Parathyroid adenoma (tissue), 2 donors: ENCODE data around the gene UTY.

ENCODE experiments used
- H2AFZ ChIP-seq: fragments of 300-600 bp; sonication (generic); one replicate; pipeline ENCODE4 v1.7.0; 2017; ENCODE audit warnings: antibody characterized with exemption, mild to moderate bottlenecking
- H3K27ac ChIP-seq: fragments of 300-600 bp; sonication (generic); one replicate; pipeline ENCODE4 v1.7.0; 2017
- H3K27me3 ChIP-seq: fragments of 300-600 bp; sonication (generic); one replicate; pipeline ENCODE4 v1.7.0; 2017; ENCODE audit warnings: low read length; ENCODE audit not compliant: control insufficient read depth, insufficient read depth
- H3K36me3 ChIP-seq: fragments of 300-600 bp; sonication (generic); one replicate; pipeline ENCODE4 v1.7.0; 2017; ENCODE audit warnings: low read length; ENCODE audit not compliant: control insufficient read depth, insufficient read depth
- H3K4me1 ChIP-seq: fragments of 300-600 bp; sonication (generic); one replicate; pipeline ENCODE4 v1.7.0; 2017; ENCODE audit warnings: control low read depth
- H3K4me2 ChIP-seq: fragments of 300-600 bp; sonication (generic); one replicate; pipeline ENCODE4 v1.7.0; 2017; ENCODE audit warnings: low read length
- H3K4me3 ChIP-seq: fragments of 300-600 bp; sonication (generic); one replicate; pipeline ENCODE4 v1.7.0; 2017; ENCODE audit warnings: low read depth, low read length
- H3K79me2 ChIP-seq: fragments of 300-600 bp; sonication (generic); one replicate; pipeline ENCODE4 v1.7.0; 2017; ENCODE audit warnings: control low read depth
- H3K9ac ChIP-seq: fragments of 300-600 bp; sonication (generic); one replicate; pipeline ENCODE4 v1.7.0; 2017; ENCODE audit warnings: mild to moderate bottlenecking
- H3K9me3 ChIP-seq: fragments of 300-600 bp; sonication (generic); one replicate; pipeline ENCODE4 v1.7.0; 2017; ENCODE audit warnings: low read length; ENCODE audit not compliant: control insufficient read depth
- TF ChIP-seq, protein P1 (sequence below): fragments of 300-600 bp; sonication (generic); IDR thresholded peaks from one replicate; pipeline ENCODE4 v1.7.0; 2017; ENCODE audit warnings: antibody characterized with exemption, mild to moderate bottlenecking
- donor health status: primary hyperparathyroidism.

The UTY gene

DNA sequence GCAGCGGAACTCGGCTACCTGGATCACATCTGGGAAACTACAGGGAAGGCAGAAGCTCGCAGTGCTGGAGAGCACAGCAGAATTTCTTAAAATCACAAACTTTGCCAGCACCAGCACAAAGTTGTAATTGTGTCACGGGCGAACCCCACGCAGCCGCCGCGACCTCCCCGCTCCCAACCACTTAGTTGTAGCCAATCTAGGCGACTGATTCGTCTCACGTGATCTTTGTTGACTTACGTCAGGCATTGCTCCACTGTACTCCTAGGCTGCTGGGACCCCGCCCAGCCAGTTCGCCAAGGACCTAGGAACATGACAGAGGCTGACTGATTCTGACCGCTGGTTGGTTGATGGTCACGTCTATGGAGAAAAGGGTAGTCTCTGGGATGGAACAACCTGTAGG, at the start of gene UTY:
UTY (minus strand) TSS at position 206 of the 400 bp plus-strand sequence. CDS start 368 bp downstream, outside the sequence.
- Histone ChIP-seq H3K36me3 (no peaks in the 10 kb centered on the region), H3K9ac (no peak within 1 kb of the TSS), H3K79me2 (no peaks in the 10 kb centered on the region), H3K4me1 (no peaks in the 10 kb centered on the region), H3K27me3 (no peaks in the 10 kb centered on the region), H2AFZ (no peak within 1 kb of the TSS), H3K27ac (peak within 1 kb of the TSS; percentile 51), H3K4me2 (peak within 1 kb of the TSS; percentile 73), H3K4me3 (peak within 1 kb of the TSS; percentile 95), H3K9me3 (no peaks in the 10 kb centered on the region)
- TF ChIP-seq, protein P1, sequence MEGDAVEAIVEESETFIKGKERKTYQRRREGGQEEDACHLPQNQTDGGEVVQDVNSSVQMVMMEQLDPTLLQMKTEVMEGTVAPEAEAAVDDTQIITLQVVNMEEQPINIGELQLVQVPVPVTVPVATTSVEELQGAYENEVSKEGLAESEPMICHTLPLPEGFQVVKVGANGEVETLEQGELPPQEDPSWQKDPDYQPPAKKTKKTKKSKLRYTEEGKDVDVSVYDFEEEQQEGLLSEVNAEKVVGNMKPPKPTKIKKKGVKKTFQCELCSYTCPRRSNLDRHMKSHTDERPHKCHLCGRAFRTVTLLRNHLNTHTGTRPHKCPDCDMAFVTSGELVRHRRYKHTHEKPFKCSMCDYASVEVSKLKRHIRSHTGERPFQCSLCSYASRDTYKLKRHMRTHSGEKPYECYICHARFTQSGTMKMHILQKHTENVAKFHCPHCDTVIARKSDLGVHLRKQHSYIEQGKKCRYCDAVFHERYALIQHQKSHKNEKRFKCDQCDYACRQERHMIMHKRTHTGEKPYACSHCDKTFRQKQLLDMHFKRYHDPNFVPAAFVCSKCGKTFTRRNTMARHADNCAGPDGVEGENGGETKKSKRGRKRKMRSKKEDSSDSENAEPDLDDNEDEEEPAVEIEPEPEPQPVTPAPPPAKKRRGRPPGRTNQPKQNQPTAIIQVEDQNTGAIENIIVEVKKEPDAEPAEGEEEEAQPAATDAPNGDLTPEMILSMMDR = no peak

DNA sequence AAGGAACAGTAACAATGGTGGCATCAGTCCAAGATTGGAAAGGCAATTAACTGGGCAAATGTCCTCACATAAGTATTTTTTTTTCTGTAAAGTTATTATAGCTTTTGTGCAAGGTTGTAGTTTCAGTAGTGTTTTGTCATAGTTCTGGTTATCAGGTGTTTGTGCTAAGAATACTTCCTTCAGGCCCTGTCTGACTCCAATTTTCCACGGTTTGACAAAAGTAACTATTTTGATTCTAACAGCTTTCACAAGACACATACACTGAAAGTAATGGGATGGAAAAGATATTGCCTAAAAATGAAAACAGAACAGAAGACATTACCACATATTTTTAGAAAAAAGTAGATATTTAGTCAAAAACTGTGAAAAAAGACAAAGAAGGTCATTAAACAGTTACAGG, 40.6 kb upstream of the UTY start:
- Histone ChIP-seq H3K79me2 (no peaks in the 10 kb centered on the region), H3K9ac (no peak overlapping the region), H2AFZ (no peak overlapping the region), H3K9me3 (no peaks in the 10 kb centered on the region), H3K4me1 (no peaks in the 10 kb centered on the region), H3K27ac (no peak overlapping the region), H3K4me2 (no peak overlapping the region), H3K4me3 (no peak overlapping the region), H3K36me3 (no peaks in the 10 kb centered on the region), H3K27me3 (no peaks in the 10 kb centered on the region)
- TF ChIP-seq, protein P1 = no peak

DNA sequence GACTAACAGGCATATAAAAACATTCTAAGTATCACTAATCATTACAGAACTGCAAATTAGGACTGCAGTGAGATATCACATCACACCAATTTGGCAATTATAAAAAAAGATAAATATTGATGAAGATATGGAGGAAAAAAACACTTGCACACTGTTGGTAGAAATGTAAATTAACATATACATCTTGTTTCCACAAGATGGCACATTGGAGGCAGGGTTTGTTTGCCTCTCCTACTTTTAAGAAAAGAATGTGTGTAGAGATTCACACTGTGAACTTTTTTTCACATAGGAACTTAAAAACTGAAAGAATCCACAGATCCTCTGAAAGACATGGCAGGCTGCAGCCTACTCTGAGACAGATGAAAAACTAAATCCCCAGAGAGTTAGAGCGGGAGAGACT, 21.4 kb upstream of the UTY start:
- Histone ChIP-seq H3K4me1 (no peaks in the 10 kb centered on the region), H3K4me2 (no peak overlapping the region), H3K79me2 (no peaks in the 10 kb centered on the region), H3K9me3 (no peaks in the 10 kb centered on the region), H3K27ac (no peak overlapping the region), H3K9ac (no peak overlapping the region), H3K27me3 (no peaks in the 10 kb centered on the region), H3K36me3 (no peaks in the 10 kb centered on the region), H3K4me3 (no peak overlapping the region), H2AFZ (no peak overlapping the region)
- TF ChIP-seq, protein P1 = no peak

DNA sequence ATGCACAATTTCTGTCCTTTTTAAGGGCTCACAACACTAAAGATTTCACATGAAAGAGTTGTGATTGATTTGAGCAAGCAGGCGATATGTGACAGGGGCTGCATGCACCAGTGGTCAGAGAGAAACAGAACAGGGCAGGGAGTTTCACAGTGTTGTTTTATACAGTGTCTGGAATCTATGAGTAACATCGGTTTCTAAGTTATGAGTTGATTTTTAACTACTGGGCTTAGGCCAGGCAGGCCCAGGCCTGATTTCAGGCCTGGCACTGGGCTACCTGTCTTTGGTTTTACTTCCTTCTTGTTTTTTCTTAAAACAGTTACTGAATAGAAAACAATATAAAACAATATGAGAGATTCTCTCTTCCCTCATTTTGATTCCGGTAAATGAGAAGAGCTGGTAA, 13.9 kb upstream of the UTY start:
- H3K79me2 ChIP-seq = no peaks in the 10 kb centered on the region
- no peak overlapping the region for H3K4me3 ChIP-seq
- H3K9me3 ChIP-seq = no peaks in the 10 kb centered on the region
- no peak overlapping the region for H2AFZ ChIP-seq
- no peak overlapping the region for H3K9ac ChIP-seq
- no peak overlapping the region for H3K27ac ChIP-seq
- H3K27me3 ChIP-seq = no peaks in the 10 kb centered on the region
- H3K4me1 ChIP-seq = no peaks in the 10 kb centered on the region
- TF ChIP-seq, protein P1 = no peak
- no peaks in the 10 kb centered on the region for H3K36me3 ChIP-seq
- no peak overlapping the region for H3K4me2 ChIP-seq

DNA sequence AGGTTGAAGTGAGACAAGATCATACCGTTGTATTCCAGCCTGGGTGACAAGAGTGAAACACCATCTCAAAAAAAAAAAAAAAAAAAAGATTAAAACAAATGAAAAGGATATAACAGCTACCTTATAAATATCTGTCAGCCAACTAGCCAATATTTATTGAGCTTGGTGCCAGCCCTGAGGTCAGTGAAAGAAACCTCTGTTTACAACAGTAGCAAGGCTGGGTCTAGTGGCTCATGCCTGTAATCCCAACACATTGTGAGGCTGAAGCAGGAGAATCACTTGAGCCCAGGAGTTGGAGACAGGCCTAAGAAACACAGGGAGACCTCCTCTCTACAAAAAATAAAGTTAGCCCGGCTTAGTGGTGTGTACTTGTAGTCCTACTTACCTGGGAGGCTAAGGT, 12.6 kb upstream of the UTY start:
- no peak overlapping the region for H3K9ac ChIP-seq
- H3K79me2 ChIP-seq = no peaks in the 10 kb centered on the region
- H2AFZ ChIP-seq = no peak overlapping the region
- TF ChIP-seq, protein P1 = no peak
- no peaks in the 10 kb centered on the region for H3K36me3 ChIP-seq
- H3K27me3 ChIP-seq = no peaks in the 10 kb centered on the region
- no peaks in the 10 kb centered on the region for H3K4me1 ChIP-seq
- no peak overlapping the region for H3K4me2 ChIP-seq
- H3K27ac ChIP-seq = no peak overlapping the region
- H3K4me3 ChIP-seq = no peak overlapping the region
- H3K9me3 ChIP-seq = no peaks in the 10 kb centered on the region
